Measurements from ENCODE around the gene SELENOI. TPM values are rescaled to one million over a fixed set of nuclear protein-coding genes. Genes with fewer than 3 reads are reported as not detected.
"Not testable (repeated sequence)": the region's sequence is repeated elsewhere in the genome, so short reads cannot be mapped to it uniquely, and the experiment has no call there.

SELENOI gene
- total RNA-seq (2014; rRNA removed; shearing (Covaris generic); ENCODE audit: low replicate concordance): 15.3 and 19.0 TPM in 2 replicates

GRCh38 chr2:26345545-26346453 is at the start of gene SELENOI:
SELENOI (plus strand) TSS chr2:26346143; CDS start chr2:26346233, 90 bp downstream.
- in situ Hi-C loops (cut with HindIII; ENCODE audit: low pct_unique_long_range_greater_than_20kb, low sequenced_read_pairs): no loop called here
- DNase-seq (ENCODE audit: low read depth): peak; percentile 100

GRCh38 chr2:26297061-26297460 is 48.9 kb upstream of the SELENOI start:
- in situ Hi-C loops (cut with HindIII; ENCODE audit: low pct_unique_long_range_greater_than_20kb, low sequenced_read_pairs): no loop called here
- no peak for DNase-seq (ENCODE audit: low read depth)

- no peak for DNase-seq (ENCODE audit: low read depth)
- in situ Hi-C loops (cut with HindIII; ENCODE audit: low pct_unique_long_range_greater_than_20kb, low sequenced_read_pairs): no loop called here
Observed at GRCh38 chr2:26298286-26298637, 47.7 kb upstream of the SELENOI start.

- in situ Hi-C loops (cut with HindIII; ENCODE audit: low pct_unique_long_range_greater_than_20kb, low sequenced_read_pairs): no loop called here
- no peak for DNase-seq (ENCODE audit: low read depth)
Observed at GRCh38 chr2:26298638-26299393, 47.1 kb upstream of the SELENOI start.

- in situ Hi-C loops (cut with HindIII; ENCODE audit: low pct_unique_long_range_greater_than_20kb, low sequenced_read_pairs): no loop called here
- no peak for DNase-seq (ENCODE audit: low read depth)
Observed at GRCh38 chr2:26299471-26300101, 46.4 kb upstream of the SELENOI start.

GRCh38 chr2:26300234-26300925 is 45.6 kb upstream of the SELENOI start:
- in situ Hi-C loops (cut with HindIII; ENCODE audit: low pct_unique_long_range_greater_than_20kb, low sequenced_read_pairs): no loop called here
- no peak for DNase-seq (ENCODE audit: low read depth)

GRCh38 chr2:26302846-26303245 is 43.1 kb upstream of the SELENOI start:
- in situ Hi-C loops (cut with HindIII; ENCODE audit: low pct_unique_long_range_greater_than_20kb, low sequenced_read_pairs): no loop called here
- no peak for DNase-seq (ENCODE audit: low read depth)

- in situ Hi-C loops (cut with HindIII; ENCODE audit: low pct_unique_long_range_greater_than_20kb, low sequenced_read_pairs); DNase-seq (ENCODE audit: low read depth): not testable (repeated sequence)
Observed at GRCh38 chr2:26305094-26305493, 40.8 kb upstream of the SELENOI start.

- in situ Hi-C loops (cut with HindIII; ENCODE audit: low pct_unique_long_range_greater_than_20kb, low sequenced_read_pairs): no loop called here
Observed at GRCh38 chr2:26305540-26305939, 40.4 kb upstream of the SELENOI start.

GRCh38 chr2:26309921-26310320 is 36.0 kb upstream of the SELENOI start:
- in situ Hi-C loops (cut with HindIII; ENCODE audit: low pct_unique_long_range_greater_than_20kb, low sequenced_read_pairs): no loop called here
- DNase-seq (ENCODE audit: low read depth): no peak

More at GRCh38 chr2:26305540-26305939, 40.4 kb upstream of the SELENOI start:
- no peak for DNase-seq (ENCODE audit: low read depth)

- in situ Hi-C loops (cut with HindIII; ENCODE audit: low pct_unique_long_range_greater_than_20kb, low sequenced_read_pairs): no loop called here
- no peak for DNase-seq (ENCODE audit: low read depth)
Observed at GRCh38 chr2:26312471-26312870, 33.5 kb upstream of the SELENOI start.

GRCh38 chr2:26313446-26313845 is 32.5 kb upstream of the SELENOI start:
- in situ Hi-C loops (cut with HindIII; ENCODE audit: low pct_unique_long_range_greater_than_20kb, low sequenced_read_pairs): no loop called here
- no peak for DNase-seq (ENCODE audit: low read depth)

GRCh38 chr2:26314243-26314642 is 31.7 kb upstream of the SELENOI start:
- in situ Hi-C loops (cut with HindIII; ENCODE audit: low pct_unique_long_range_greater_than_20kb, low sequenced_read_pairs): no loop called here

GRCh38 chr2:26316041-26316440 is 29.9 kb upstream of the SELENOI start:
- no peak for DNase-seq (ENCODE audit: low read depth)
- in situ Hi-C loops (cut with HindIII; ENCODE audit: low pct_unique_long_range_greater_than_20kb, low sequenced_read_pairs): no loop called here

More at GRCh38 chr2:26314243-26314642, 31.7 kb upstream of the SELENOI start:
- DNase-seq (ENCODE audit: low read depth): no peak

- in situ Hi-C loops (cut with HindIII; ENCODE audit: low pct_unique_long_range_greater_than_20kb, low sequenced_read_pairs): no loop called here
- DNase-seq (ENCODE audit: low read depth): no peak
Observed at GRCh38 chr2:26316845-26317244, 29.1 kb upstream of the SELENOI start.

GRCh38 chr2:26317377-26318105 is 28.4 kb upstream of the SELENOI start:
- in situ Hi-C loops (cut with HindIII; ENCODE audit: low pct_unique_long_range_greater_than_20kb, low sequenced_read_pairs): no loop called here

GRCh38 chr2:26318950-26319349 is 27.0 kb upstream of the SELENOI start:
- in situ Hi-C loops (cut with HindIII; ENCODE audit: low pct_unique_long_range_greater_than_20kb, low sequenced_read_pairs): no loop called here
- DNase-seq (ENCODE audit: low read depth): no peak

More at GRCh38 chr2:26317377-26318105, 28.4 kb upstream of the SELENOI start:
- DNase-seq (ENCODE audit: low read depth): no peak
